ENCODE measurements around the gene HAND2. TPM values are rescaled to one million over a fixed set of nuclear protein-coding genes. Genes with fewer than 3 reads are reported as not detected.

HAND2 gene
- total RNA-seq, 4 donors from 2014 or later = 73.0 to 138 (median 128) TPM

DNA sequence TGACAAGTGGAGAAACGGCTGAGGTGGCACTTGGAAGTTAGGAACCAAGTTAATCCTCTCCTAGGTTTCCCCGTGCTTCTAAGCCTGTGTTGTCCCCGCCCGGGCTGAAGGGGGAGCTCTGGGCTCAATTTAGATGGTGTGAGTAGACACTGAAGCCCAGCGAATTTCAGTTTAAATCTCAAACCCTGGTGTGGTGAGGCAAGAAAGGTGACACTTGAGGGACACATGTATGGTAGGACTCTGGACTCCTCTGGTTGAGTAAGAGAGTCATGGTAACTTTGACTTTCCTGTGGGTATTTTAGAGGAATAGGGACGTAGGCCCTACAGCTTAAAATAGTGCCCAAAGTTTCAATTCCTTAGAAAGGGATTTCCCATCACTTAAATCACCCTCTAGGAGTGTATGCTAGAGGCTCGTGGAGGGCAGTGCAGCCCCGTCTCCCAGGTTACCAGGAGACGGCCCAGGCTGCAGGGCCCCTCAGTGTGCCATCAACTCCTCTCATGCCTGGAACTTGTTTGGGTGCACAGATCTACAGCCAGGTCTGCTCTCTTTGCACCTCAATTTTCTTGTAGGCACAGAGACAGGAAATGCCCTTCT lies 24.0 kb downstream of the HAND2 start:
- 13 to 22% methylated on average over 3 to 8 of the region's 9 CpGs for WGBS, 2 donors (ENCODE audit: low coverage in 1 of 2)
- Histone ChIP-seq H3K27me3 (peaks cover 69% of the 10 kb centered on the region), H3K36me3 (peaks cover 0 to 6% of the 10 kb centered on the region in 2 donors), H3K4me3 (peak overlapping the region in 1 of 2 donors; percentile 25), H3K4me1 (peaks cover 0 to 54% (median 8%) of the 10 kb centered on the region in 3 donors), H3K27ac (peak overlapping the region in 2 of 4 donors; percentile 13 to 33), H3K9me3 (no peaks in the 10 kb centered on the region)
- ATAC-seq = peak; percentile 71
- TF ChIP-seq POLR2A (IDR thresholded peaks at IDR 0.05) = no peak
- TF ChIP-seq POLR2AphosphoS5 (IDR thresholded peaks at IDR 0.05) = no peak
- no peak for TF ChIP-seq EP300 (IDR thresholded peaks at IDR 0.05)
- TF ChIP-seq, protein P1, sequence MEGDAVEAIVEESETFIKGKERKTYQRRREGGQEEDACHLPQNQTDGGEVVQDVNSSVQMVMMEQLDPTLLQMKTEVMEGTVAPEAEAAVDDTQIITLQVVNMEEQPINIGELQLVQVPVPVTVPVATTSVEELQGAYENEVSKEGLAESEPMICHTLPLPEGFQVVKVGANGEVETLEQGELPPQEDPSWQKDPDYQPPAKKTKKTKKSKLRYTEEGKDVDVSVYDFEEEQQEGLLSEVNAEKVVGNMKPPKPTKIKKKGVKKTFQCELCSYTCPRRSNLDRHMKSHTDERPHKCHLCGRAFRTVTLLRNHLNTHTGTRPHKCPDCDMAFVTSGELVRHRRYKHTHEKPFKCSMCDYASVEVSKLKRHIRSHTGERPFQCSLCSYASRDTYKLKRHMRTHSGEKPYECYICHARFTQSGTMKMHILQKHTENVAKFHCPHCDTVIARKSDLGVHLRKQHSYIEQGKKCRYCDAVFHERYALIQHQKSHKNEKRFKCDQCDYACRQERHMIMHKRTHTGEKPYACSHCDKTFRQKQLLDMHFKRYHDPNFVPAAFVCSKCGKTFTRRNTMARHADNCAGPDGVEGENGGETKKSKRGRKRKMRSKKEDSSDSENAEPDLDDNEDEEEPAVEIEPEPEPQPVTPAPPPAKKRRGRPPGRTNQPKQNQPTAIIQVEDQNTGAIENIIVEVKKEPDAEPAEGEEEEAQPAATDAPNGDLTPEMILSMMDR (IDR thresholded peaks at IDR 0.05) = peak in 3 of 4 experiments; percentile 62 to 86 (median 66)

GRCh38 chr4:173504181-173504503 lies 25.9 kb downstream of the HAND2 start:
- Histone ChIP-seq H3K9me3 (no peaks in the 10 kb centered on the region), H3K4me1 (peaks cover 0 to 40% (median 5%) of the 10 kb centered on the region in 3 donors), H3K4me3 (peak overlapping the region in 1 of 2 donors; percentile 2), H3K27ac (no peak overlapping the region), H3K36me3 (no peaks in the 10 kb centered on the region), H3K27me3 (peaks cover 73% of the 10 kb centered on the region)
- TF ChIP-seq EP300 (IDR thresholded peaks at IDR 0.05) (no peak), POLR2A (IDR thresholded peaks at IDR 0.05) (no peak), POLR2AphosphoS5 (IDR thresholded peaks at IDR 0.05) (no peak)
- TF ChIP-seq, protein P1 (IDR thresholded peaks at IDR 0.05) = no peak
- 7 to 15% methylated on average over 2 to 3 of the region's 7 CpGs for whole genome bisulfite sequencing, 2 donors (ENCODE audit: low coverage in 1 of 2)
- no peak for ATAC-seq

DNA sequence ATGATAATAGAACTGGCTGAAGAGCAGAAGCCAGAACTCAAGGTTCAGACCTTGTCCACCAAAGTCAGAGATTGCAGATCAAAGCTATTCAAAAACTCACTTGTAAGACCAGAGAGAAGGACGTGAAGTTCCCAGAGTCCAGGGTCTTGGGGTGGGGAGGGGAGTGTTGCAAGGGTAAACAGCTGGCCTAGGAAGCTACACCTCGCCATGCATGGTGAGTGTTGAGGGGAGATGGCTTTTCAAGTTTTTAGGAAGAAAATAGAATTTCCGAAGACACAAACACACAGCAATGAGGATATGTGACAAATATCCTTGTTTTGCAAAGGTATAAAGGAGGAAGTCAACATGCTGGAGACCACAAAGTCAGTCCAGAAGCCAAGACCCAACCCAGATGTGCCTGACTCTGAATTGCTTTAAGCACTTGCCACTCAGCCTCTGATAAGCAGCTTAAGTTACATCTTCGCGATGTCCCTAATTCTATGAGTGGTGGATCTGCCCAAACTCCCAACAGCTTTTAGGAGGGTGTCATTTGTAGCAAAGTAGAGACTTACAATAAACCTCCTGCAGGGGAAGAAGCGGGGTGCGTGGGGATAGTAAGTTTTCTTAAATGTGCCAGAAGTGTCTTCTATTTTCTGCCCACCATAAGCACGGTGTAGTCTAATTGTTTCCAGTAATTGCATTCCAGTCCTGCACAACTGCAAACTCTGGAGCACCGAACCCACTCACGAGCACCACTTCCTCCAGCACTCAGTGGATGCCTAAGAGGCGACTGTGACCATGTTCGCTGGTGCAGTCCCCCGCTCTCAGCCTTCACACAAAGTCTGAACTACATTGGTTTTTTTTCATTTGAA lies 26.5 kb downstream of the HAND2 start:
- no peaks in the 10 kb centered on the region for H3K36me3 ChIP-seq
- H3K4me3 ChIP-seq = peak overlapping the region in 1 of 2 donors; percentile 2
- no peaks in the 10 kb centered on the region for H3K9me3 ChIP-seq
- peaks cover 68% of the 10 kb centered on the region for H3K27me3 ChIP-seq
- no peak for ATAC-seq
- 40 to 50% methylated on average over 7 to 13 of the region's 13 CpGs for WGBS, 2 donors (ENCODE audit: low coverage in 1 of 2)
- no peak overlapping the region for H3K27ac ChIP-seq
- peaks cover 0 to 34% (median 5%) of the 10 kb centered on the region in 3 donors for H3K4me1 ChIP-seq
- TF ChIP-seq POLR2AphosphoS5 (IDR thresholded peaks at IDR 0.05) (no peak), EP300 (IDR thresholded peaks at IDR 0.05) (no peak), POLR2A (IDR thresholded peaks at IDR 0.05) (no peak)
- TF ChIP-seq, protein P1 (IDR thresholded peaks at IDR 0.05) = no peak

- TF ChIP-seq, protein P1 (IDR thresholded peaks at IDR 0.05) = no peak
- TF ChIP-seq POLR2AphosphoS5 (IDR thresholded peaks at IDR 0.05) = no peak
- TF ChIP-seq EP300 (IDR thresholded peaks at IDR 0.05) = no peak
- TF ChIP-seq POLR2A (IDR thresholded peaks at IDR 0.05) = no peak
- no peaks in the 10 kb centered on the region for H3K9me3 ChIP-seq
- no peak for ATAC-seq
- WGBS, 2 donors (ENCODE audit: low coverage in 1 of 2) = 48 to 50% methylated on average over 2 to 5 of the region's 5 CpGs
- no peak overlapping the region for H3K4me3 ChIP-seq
- H3K36me3 ChIP-seq = no peaks in the 10 kb centered on the region
- no peak overlapping the region for H3K27ac ChIP-seq
- peaks cover 0 to 30% (median 5%) of the 10 kb centered on the region in 3 donors for H3K4me1 ChIP-seq
- H3K27me3 ChIP-seq = peaks cover 55% of the 10 kb centered on the region
Measured at GRCh38 chr4:173502282-173502681, 27.7 kb downstream of the HAND2 start.
